HepG2 (cell line): ENCODE data around the gene TXNRD2. TPM values are rescaled to one million over a fixed set of nuclear protein-coding genes. Genes with fewer than 3 reads are reported as not detected.

Experiments used
- ADNP ChIP-seq: sonication (generic); formaldehyde crosslinking; IDR thresholded peaks from 2 replicates; pipeline ENCODE4 v1.4.0; 2020; ENCODE audit warnings: missing genetic modification reagents
- AHDC1 ChIP-seq: sonication (generic); formaldehyde crosslinking; IDR thresholded peaks from 2 replicates; pipeline ENCODE4 v1.5.1; 2020; ENCODE audit warnings: mild to moderate bottlenecking, missing genetic modification reagents, borderline replicate concordance
- CEBPG ChIP-seq: IDR thresholded peaks from 2 replicates; pipeline ENCODE4 v1.6.1; 2016
- ELF4 ChIP-seq: sonication (generic); formaldehyde crosslinking; IDR thresholded peaks from 2 replicates; pipeline ENCODE4 v1.5.0; 2020; ENCODE audit warnings: missing genetic modification reagents, mild to moderate bottlenecking, moderate library complexity, borderline replicate concordance
- MATR3 ChIP-seq: sonication (generic); formaldehyde crosslinking; IDR thresholded peaks from 2 replicates; pipeline ENCODE4 v1.4.0; 2020; ENCODE audit warnings: missing genetic modification reagents
- ONECUT2 ChIP-seq: sonication (generic); formaldehyde crosslinking; IDR thresholded peaks from 2 replicates; pipeline ENCODE4 v1.4.0; 2020; ENCODE audit warnings: missing genetic modification reagents
- TBL1XR1 ChIP-seq: fragments of 150-350 bp; IDR thresholded peaks from 2 replicates; pipeline ENCODE4 v1.6.1; 2014; ENCODE audit warnings: borderline replicate concordance, low read length; ENCODE audit not compliant: partially characterized antibody
- TOE1 ChIP-seq: sonication (generic); formaldehyde crosslinking; IDR thresholded peaks from 2 replicates; pipeline ENCODE4 v1.4.0; 2020; ENCODE audit warnings: mild to moderate bottlenecking, missing genetic modification reagents
- U2AF2 ChIP-seq: fragments of 200-400 bp; formaldehyde crosslinking; IDR thresholded peaks from 2 replicates; pipeline ENCODE4 v1.6.1; 2017; ENCODE audit warnings: low read depth, mild to moderate bottlenecking, low read length
- ZBTB49 ChIP-seq: sonication (generic); formaldehyde crosslinking; IDR thresholded peaks from 2 replicates; pipeline ENCODE4 v1.4.0; 2020; ENCODE audit warnings: missing genetic modification reagents, borderline replicate concordance
- ZBTB8A ChIP-seq: sonication (generic); formaldehyde crosslinking; IDR thresholded peaks from 2 replicates; pipeline ENCODE4 v1.4.0; 2020; ENCODE audit warnings: mild to moderate bottlenecking, low read depth, missing genetic modification reagents, borderline replicate concordance
- ZNF101 ChIP-seq: sonication (generic); formaldehyde crosslinking; IDR thresholded peaks from 2 replicates; pipeline ENCODE4 v1.4.0; 2020; ENCODE audit warnings: mild to moderate bottlenecking, low read depth, missing genetic modification reagents, borderline replicate concordance
- ZNF263 ChIP-seq: sonication (generic); formaldehyde crosslinking; IDR thresholded peaks from 2 replicates; pipeline ENCODE4 v1.4.0; 2020; ENCODE audit warnings: missing genetic modification reagents
- ZNF512B ChIP-seq: sonication (generic); formaldehyde crosslinking; IDR thresholded peaks from 2 replicates; pipeline ENCODE4 v1.5.1; 2020; ENCODE audit warnings: missing genetic modification reagents, mild to moderate bottlenecking, borderline replicate concordance
- ZNF574 ChIP-seq: sonication (generic); formaldehyde crosslinking; IDR thresholded peaks from 2 replicates; pipeline ENCODE4 v1.4.0; 2020; ENCODE audit warnings: missing genetic modification reagents
- polyA plus RNA-seq, 8 experiments: library from polyadenylated mRNA; depleted of rRNA in 3 of 8; stranded (reverse) in 7 of 8; unstranded in 1 of 8; fragments of >200 nt; fragmentation: Illumina TruSeq in 4 of 8; extraction: Trizol in 4 of 8; gene quantifications; 2 replicates each; pipeline versions ENCODE4 v1.2.1 to v1.2.3, GENCODE V29; 2011 to 2016; ENCODE audit warnings: low read depth in 4 of 8, missing spikeins in 1 of 8, mixed read lengths in 1 of 8; ENCODE audit not compliant: insufficient read depth in 1 of 8
- total RNA-seq, 5 experiments: library from RNA; depleted of rRNA; stranded (reverse); fragments of >200 nt; fragmentation: Illumina TruSeq; extraction: Trizol; gene quantifications; 2 replicates each; pipeline ENCODE4 v1.2.3, GENCODE V29; 2016; ENCODE audit warnings: low read depth in 1 of 5

TXNRD2 gene
- total and polyA plus RNA-seq, 2 of the 13 experiments (the other 11 are each of a cell fraction or from before 2014, with no cell fraction given), result 17.5 to 18.6 TPM

- TF ChIP-seq ELF4 (CRISPR knock-in tag) (peak; percentile 91), ADNP (CRISPR knock-in tag) (no peak), ZNF574 (peak; percentile 91), ZNF263 (peak; percentile 80), MATR3 (CRISPR knock-in tag) (no peak), ZNF512B (CRISPR knock-in tag) (no peak), AHDC1 (CRISPR knock-in tag) (peak; percentile 79; the same call in 1 of the 2 replicates), ZBTB49 (CRISPR knock-in tag) (no peak), ONECUT2 (CRISPR knock-in tag) (peak; percentile 59; the same call in 1 of the 2 replicates), CEBPG (CRISPR knock-in tag) (peak; percentile 52; the same call in 1 of the 2 replicates), ZNF101 (CRISPR knock-in tag) (no peak), ZBTB8A (CRISPR knock-in tag) (0 out of 2 replicates have a peak, but pooled peaks have one; percentile 38), U2AF2 (no peak), TOE1 (CRISPR knock-in tag) (peak; percentile 92; the same call in 1 of the 2 replicates), TBL1XR1 (no peak)
Measured at GRCh38 chr22:19892257-19892879, 49.2 kb downstream of the TXNRD2 start (continued).
